GM21737 (cell line): ENCODE data around the gene SORBS2.
"Not testable (repeated sequence)": the region's sequence is repeated elsewhere in the genome, so short reads cannot be mapped to it uniquely, and the experiment has no call there.

Experiments used
- ATAC-seq: cut with Tn5 transposase; IDR thresholded peaks from one replicate; pipeline ENCODE4 v1.9.1; 2021; ENCODE audit warnings: mild to moderate bottlenecking, moderate library complexity; ENCODE audit not compliant: unreplicated experiment

Gene SORBS2

GRCh38 chr4:185811509-185812364 is at the start of gene SORBS2:
SORBS2 (minus strand) TSS chr4:185812194; CDS start chr4:185690571, 121,623 bp downstream.
- ATAC-seq, result peak; percentile 95

- no peak for ATAC-seq
Measured at GRCh38 chr4:185859111-185859510, 47.1 kb upstream of the SORBS2 start.

- not testable (repeated sequence) for ATAC-seq
Measured at GRCh38 chr4:185857561-185857960, 45.6 kb upstream of the SORBS2 start.

GRCh38 chr4:185853841-185854240 is 41.8 kb upstream of the SORBS2 start:
- no peak for ATAC-seq

GRCh38 chr4:185852961-185853360 is 41.0 kb upstream of the SORBS2 start:
- no peak for ATAC-seq

- ATAC-seq, result no peak
Measured at GRCh38 chr4:185849664-185850550, 37.9 kb upstream of the SORBS2 start.

GRCh38 chr4:185847352-185848097 is 35.5 kb upstream of the SORBS2 start:
- no peak for ATAC-seq

GRCh38 chr4:185846505-185847150 is 34.6 kb upstream of the SORBS2 start:
- no peak for ATAC-seq

GRCh38 chr4:185845966-185846365 is 34.0 kb upstream of the SORBS2 start:
- no peak for ATAC-seq

GRCh38 chr4:185841451-185841850 is 29.5 kb upstream of the SORBS2 start:
- no peak for ATAC-seq

- ATAC-seq, result no peak
Measured at GRCh38 chr4:185840953-185841352, 29.0 kb upstream of the SORBS2 start.

- no peak for ATAC-seq
Measured at GRCh38 chr4:185840201-185840600, 28.2 kb upstream of the SORBS2 start.

GRCh38 chr4:185839770-185840169 is 27.8 kb upstream of the SORBS2 start:
- no peak for ATAC-seq

GRCh38 chr4:185839194-185839712 is 27.3 kb upstream of the SORBS2 start:
- ATAC-seq, result no peak

- ATAC-seq, result no peak
Measured at GRCh38 chr4:185838514-185839193, 26.7 kb upstream of the SORBS2 start.

GRCh38 chr4:185838104-185838452 is 26.1 kb upstream of the SORBS2 start:
- ATAC-seq, result no peak

GRCh38 chr4:185837415-185838103 is 25.6 kb upstream of the SORBS2 start:
- no peak for ATAC-seq

- ATAC-seq, result no peak
Measured at GRCh38 chr4:185836241-185837084, 24.5 kb upstream of the SORBS2 start.
